Measurements from ENCODE around the gene TLCD3B. TPM values are rescaled to one million over a fixed set of nuclear protein-coding genes. Genes with fewer than 3 reads are reported as not detected.

The TLCD3B gene
- total and polyA plus RNA-seq, 12 donors, result 0.11 to 10.6 (median 0.72) TPM; not detected in 3

GRCh38 chr16:30026449-30026848, 4.6 kb downstream of the TLCD3B start:
- no peak for DNase-seq
- no peak overlapping the region for H3K27ac ChIP-seq
- intact Hi-C loops (cut with DNase I), result loop anchor here in 1 of 2 donors (10.0 kb wide), 1 partner anchor 322 kb away; no protein-coding TSS in a partner anchor
- H3K9me3 ChIP-seq (replicated peaks in 1 of 3), result no peaks in the 10 kb centered on the region
- H3K36me3 ChIP-seq (replicated peaks in 1 of 2), result no peaks in the 10 kb centered on the region
- WGBS, 4 donors, result 88 to 92% (median 90%) methylated on average over 7 to 18 of the region's 18 CpGs
- TF ChIP-seq POLR2A (IDR thresholded peaks at IDR 0.05) (no peak), CTCF (IDR thresholded peaks at IDR 0.05) (no peak)
- H3K4me3 ChIP-seq, result no peak overlapping the region
- no peaks in the 10 kb centered on the region for H3K27me3 ChIP-seq
- H3K4me1 ChIP-seq (replicated peaks in 1 of 2), result peaks cover 0 to 6% of the 10 kb centered on the region in 2 donors

GRCh38 chr16:30025574-30025973, 5.5 kb downstream of the TLCD3B start:
- no peak for TF ChIP-seq POLR2A (IDR thresholded peaks at IDR 0.05)
- TF ChIP-seq CTCF (IDR thresholded peaks at IDR 0.05), result no peak
- Histone ChIP-seq H3K9me3 (replicated peaks in 1 of 3) (no peaks in the 10 kb centered on the region), H3K36me3 (replicated peaks in 1 of 2) (no peaks in the 10 kb centered on the region), H3K27ac (no peak overlapping the region), H3K27me3 (no peaks in the 10 kb centered on the region), H3K4me1 (replicated peaks in 1 of 2) (no peaks in the 10 kb centered on the region), H3K4me3 (no peak overlapping the region)
- intact Hi-C loops (cut with DNase I), result loop anchor here in 1 of 2 donors (10.0 kb wide), 1 partner anchor 321 kb away; no protein-coding TSS in a partner anchor
- DNase-seq, result no peak
- WGBS, 4 donors, result 57 to 89% (median 63%) methylated on average over 2 to 7 of the region's 7 CpGs

GRCh38 chr16:30025156-30025555, 5.9 kb downstream of the TLCD3B start:
- H3K36me3 ChIP-seq (replicated peaks in 1 of 2), result no peaks in the 10 kb centered on the region
- TF ChIP-seq CTCF (IDR thresholded peaks at IDR 0.05) (no peak), POLR2A (IDR thresholded peaks at IDR 0.05) (no peak)
- no peak for DNase-seq
- no peaks in the 10 kb centered on the region for H3K4me1 ChIP-seq (replicated peaks in 1 of 2)
- no peaks in the 10 kb centered on the region for H3K27me3 ChIP-seq
- intact Hi-C loops (cut with DNase I), result loop anchor here in 1 of 2 donors (10.0 kb wide), 1 partner anchor 320 kb away; no protein-coding TSS in a partner anchor
- H3K9me3 ChIP-seq (replicated peaks in 1 of 3), result no peaks in the 10 kb centered on the region
- H3K27ac ChIP-seq, result no peak overlapping the region
- H3K4me3 ChIP-seq, result no peak overlapping the region
- 66 to 82% (median 75%) methylated on average over 12 to 20 of the region's 20 CpGs for WGBS, 4 donors

- 69 to 78% (median 73%) methylated on average over 12 to 16 of the region's 16 CpGs for WGBS, 4 donors
- DNase-seq, result no peak
- intact Hi-C loops (cut with DNase I), result loop anchor here in 1 of 2 donors (10.0 kb wide), 1 partner anchor 320 kb away; no protein-coding TSS in a partner anchor
- Histone ChIP-seq H3K36me3 (replicated peaks in 1 of 2) (no peaks in the 10 kb centered on the region), H3K9me3 (replicated peaks in 1 of 3) (no peaks in the 10 kb centered on the region), H3K4me3 (no peak overlapping the region), H3K4me1 (replicated peaks in 1 of 2) (no peaks in the 10 kb centered on the region), H3K27me3 (no peaks in the 10 kb centered on the region), H3K27ac (no peak overlapping the region)
- TF ChIP-seq CTCF (IDR thresholded peaks at IDR 0.05) (no peak), POLR2A (IDR thresholded peaks at IDR 0.05) (no peak)
Measured at GRCh38 chr16:30024451-30024850, 6.6 kb downstream of the TLCD3B start.
